Ishikawa (cell line): ENCODE data around the gene SRSF1.

Source experiments
- CEBPB ChIP-seq: IDR thresholded peaks from 2 replicates; pipeline ENCODE4 v1.6.1; 2012
- CREB1 ChIP-seq: IDR thresholded peaks from 2 replicates; pipeline ENCODE4 v1.6.1; 2012; ENCODE audit warnings: low read depth
- EGR1 ChIP-seq: IDR thresholded peaks from 2 replicates; pipeline ENCODE4 v1.6.1; 2012
- EP300 ChIP-seq: IDR thresholded peaks from 2 replicates; pipeline ENCODE4 v1.6.1; 2012; ENCODE audit warnings: borderline replicate concordance
- FOXM1 ChIP-seq: IDR thresholded peaks from 2 replicates; pipeline ENCODE4 v1.6.1; 2012; ENCODE audit warnings: low read depth, borderline replicate concordance
- NFIC ChIP-seq: IDR thresholded peaks from 2 replicates; pipeline ENCODE4 v1.6.1; 2012
- RAD21 ChIP-seq: IDR thresholded peaks from 2 replicates; pipeline ENCODE4 v1.6.1; 2012; ENCODE audit warnings: low read depth
- TAF1 ChIP-seq: IDR thresholded peaks from 2 replicates; pipeline ENCODE4 v1.6.1; 2012; ENCODE audit warnings: low read depth, mild to moderate bottlenecking
- TCF12 ChIP-seq: IDR thresholded peaks from 2 replicates; pipeline ENCODE4 v1.6.1; 2012; ENCODE audit warnings: low read depth
- TEAD4 ChIP-seq: IDR thresholded peaks from 2 replicates; pipeline ENCODE4 v1.6.1; 2012
- YY1 ChIP-seq: IDR thresholded peaks from 2 replicates; pipeline ENCODE4 v1.6.1; 2012; ENCODE audit warnings: low read depth
- ZBTB7A ChIP-seq: IDR thresholded peaks from 2 replicates; pipeline ENCODE4 v1.6.1; 2012; ENCODE audit warnings: low read depth
- TF ChIP-seq, protein P1 (sequence below): IDR thresholded peaks from 2 replicates; pipeline ENCODE4 v1.6.1; 2012; ENCODE audit warnings: low read depth, mild to moderate bottlenecking
- TF ChIP-seq, protein P2 (sequence below): IDR thresholded peaks from 2 replicates; pipeline ENCODE4 v1.6.1; 2012
- TF ChIP-seq, protein P3 (sequence below): IDR thresholded peaks from 2 replicates; pipeline ENCODE4 v1.6.1; 2012

Gene SRSF1

DNA sequence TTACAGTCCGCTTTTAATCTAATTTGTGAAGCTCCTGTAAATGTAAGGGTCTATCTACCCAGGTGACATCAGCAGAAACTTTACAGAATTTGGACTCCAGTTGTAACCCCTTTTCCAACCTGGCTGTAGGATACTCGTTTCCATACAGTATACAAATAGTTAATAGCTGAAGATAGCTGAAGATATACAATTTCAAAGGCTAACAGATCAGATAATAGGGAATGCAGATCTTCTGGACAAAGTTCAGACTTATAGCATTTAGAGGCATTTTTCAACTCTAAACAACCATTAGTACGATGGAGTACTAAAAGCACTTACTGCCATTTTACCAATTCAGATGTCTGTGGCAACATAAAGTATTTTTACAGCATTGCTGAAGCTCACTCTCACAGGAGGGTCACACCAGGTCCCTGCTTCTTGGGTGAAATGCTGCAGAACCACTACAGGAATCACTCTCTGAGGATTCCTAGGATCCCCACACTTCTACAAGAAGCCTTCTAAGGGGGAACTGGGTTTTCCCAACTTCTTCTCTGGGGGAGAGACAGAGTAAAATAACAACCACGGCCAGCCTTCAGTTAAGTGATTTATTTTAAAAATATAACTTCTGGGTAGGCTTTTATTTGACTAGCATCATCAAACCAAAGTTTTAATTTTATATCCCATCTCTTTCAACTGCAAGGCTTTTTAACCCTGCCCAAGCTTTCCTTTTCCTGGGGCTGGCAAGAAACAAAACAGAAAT lies 21.9 kb downstream of the SRSF1 start:
- no peak for TF ChIP-seq RAD21
- no peak for TF ChIP-seq CREB1
- no peak for TF ChIP-seq FOXM1
- no peak for TF ChIP-seq YY1
- TF ChIP-seq EGR1: no peak
- TF ChIP-seq, protein P1, sequence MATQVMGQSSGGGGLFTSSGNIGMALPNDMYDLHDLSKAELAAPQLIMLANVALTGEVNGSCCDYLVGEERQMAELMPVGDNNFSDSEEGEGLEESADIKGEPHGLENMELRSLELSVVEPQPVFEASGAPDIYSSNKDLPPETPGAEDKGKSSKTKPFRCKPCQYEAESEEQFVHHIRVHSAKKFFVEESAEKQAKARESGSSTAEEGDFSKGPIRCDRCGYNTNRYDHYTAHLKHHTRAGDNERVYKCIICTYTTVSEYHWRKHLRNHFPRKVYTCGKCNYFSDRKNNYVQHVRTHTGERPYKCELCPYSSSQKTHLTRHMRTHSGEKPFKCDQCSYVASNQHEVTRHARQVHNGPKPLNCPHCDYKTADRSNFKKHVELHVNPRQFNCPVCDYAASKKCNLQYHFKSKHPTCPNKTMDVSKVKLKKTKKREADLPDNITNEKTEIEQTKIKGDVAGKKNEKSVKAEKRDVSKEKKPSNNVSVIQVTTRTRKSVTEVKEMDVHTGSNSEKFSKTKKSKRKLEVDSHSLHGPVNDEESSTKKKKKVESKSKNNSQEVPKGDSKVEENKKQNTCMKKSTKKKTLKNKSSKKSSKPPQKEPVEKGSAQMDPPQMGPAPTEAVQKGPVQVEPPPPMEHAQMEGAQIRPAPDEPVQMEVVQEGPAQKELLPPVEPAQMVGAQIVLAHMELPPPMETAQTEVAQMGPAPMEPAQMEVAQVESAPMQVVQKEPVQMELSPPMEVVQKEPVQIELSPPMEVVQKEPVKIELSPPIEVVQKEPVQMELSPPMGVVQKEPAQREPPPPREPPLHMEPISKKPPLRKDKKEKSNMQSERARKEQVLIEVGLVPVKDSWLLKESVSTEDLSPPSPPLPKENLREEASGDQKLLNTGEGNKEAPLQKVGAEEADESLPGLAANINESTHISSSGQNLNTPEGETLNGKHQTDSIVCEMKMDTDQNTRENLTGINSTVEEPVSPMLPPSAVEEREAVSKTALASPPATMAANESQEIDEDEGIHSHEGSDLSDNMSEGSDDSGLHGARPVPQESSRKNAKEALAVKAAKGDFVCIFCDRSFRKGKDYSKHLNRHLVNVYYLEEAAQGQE: no peak
- TF ChIP-seq NFIC: no peak
- no peak for TF ChIP-seq EP300
- TF ChIP-seq TAF1: no peak
- TF ChIP-seq CEBPB: no peak
- TF ChIP-seq, protein P2, sequence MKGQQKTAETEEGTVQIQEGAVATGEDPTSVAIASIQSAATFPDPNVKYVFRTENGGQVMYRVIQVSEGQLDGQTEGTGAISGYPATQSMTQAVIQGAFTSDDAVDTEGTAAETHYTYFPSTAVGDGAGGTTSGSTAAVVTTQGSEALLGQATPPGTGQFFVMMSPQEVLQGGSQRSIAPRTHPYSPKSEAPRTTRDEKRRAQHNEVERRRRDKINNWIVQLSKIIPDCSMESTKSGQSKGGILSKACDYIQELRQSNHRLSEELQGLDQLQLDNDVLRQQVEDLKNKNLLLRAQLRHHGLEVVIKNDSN: no peak
- no peak for TF ChIP-seq ZBTB7A

DNA sequence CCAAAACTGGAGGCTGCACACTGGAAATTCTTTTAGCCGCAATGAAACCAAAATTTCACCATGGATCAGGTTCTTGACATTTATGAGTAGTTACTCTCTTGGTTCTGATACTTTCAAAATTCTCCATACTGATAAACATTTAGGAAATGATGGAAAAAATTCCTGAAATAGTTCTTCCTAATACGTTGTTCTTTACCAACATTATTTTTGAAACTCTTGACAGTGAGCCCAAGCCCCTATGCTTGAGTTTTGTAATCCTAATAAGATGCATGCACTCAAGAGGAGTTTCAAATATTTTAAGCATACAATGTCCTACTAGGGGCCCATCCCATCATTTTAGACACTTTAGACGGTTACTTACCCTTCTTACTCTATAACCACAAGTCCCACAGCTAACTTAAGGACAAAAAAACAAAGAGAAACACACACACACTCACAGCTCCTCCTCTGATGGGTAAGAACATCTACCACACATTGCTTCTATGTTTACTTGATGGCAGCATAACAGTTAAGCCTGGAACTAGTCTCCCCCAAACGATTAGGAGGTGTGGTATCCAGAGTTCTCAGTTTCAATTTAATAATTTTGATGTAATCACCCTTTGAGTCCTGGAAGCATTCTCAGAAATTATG lies 22.7 kb downstream of the SRSF1 start:
- no peak for TF ChIP-seq FOXM1
- TF ChIP-seq RAD21: no peak
- TF ChIP-seq YY1: no peak
- TF ChIP-seq, protein P3, sequence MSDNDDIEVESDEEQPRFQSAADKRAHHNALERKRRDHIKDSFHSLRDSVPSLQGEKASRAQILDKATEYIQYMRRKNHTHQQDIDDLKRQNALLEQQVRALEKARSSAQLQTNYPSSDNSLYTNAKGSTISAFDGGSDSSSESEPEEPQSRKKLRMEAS: no peak
- TF ChIP-seq, protein P1: no peak
- TF ChIP-seq, protein P2: no peak
- TF ChIP-seq TAF1: no peak

DNA sequence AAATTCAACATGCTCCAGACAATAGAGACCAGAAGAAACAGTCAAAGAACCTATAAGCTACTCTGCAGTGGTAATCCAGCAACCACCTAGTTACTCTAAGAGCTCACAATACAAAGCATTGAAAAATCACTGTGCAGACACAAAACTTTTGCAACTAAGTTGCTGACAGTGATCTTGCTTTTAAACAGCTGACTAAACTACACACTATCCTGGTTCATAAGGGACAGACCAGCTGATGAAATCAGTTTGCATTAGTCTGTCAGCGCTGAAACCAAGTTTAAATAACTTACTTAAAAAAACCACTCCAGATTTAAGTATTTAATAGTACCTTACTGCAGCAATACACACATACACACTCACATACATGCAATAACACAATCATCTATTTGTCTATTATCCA lies 23.6 kb downstream of the SRSF1 start:
- TF ChIP-seq TEAD4 (no peak), NFIC (no peak), TAF1 (no peak), EP300 (no peak), FOXM1 (no peak), YY1 (no peak), CREB1 (no peak), CEBPB (no peak), ZBTB7A (no peak), EGR1 (no peak), TCF12 (no peak), RAD21 (no peak)
- TF ChIP-seq, protein P1: no peak

DNA sequence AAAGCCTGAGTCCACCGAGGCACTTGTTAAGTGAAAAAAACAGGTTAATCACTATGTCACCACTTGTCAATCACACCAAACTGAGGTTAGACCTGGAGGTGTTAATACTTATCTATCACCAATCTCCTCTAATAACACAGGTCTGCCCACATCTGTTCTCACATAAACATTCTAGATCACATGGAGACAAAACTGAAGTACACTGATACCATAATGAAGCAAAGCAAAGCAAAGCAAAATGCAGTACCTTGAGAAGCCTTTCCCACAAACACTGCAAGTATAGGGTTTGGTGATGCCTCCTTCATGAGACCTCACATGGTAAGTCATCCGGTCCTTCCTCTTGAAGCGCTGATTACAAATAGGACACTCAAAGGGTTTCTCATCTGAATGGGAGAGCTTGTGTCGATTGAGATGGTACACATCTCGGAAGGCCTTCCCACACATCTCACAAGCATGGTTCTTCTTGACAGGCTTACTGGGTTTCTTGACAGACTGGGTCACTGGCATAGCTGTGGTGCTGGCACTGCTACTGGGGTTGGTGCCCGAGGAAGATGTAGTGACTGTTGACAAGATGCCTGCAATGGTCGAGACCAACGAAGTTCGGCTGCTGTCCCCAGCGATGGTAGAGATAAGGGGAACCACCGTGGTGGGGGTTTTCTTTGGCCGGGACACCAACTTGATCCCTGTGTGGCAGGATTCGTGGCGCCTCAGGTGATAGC lies 24.4 kb downstream of the SRSF1 start:
- TF ChIP-seq, protein P3: no peak
- TF ChIP-seq RAD21 (no peak), ZBTB7A (no peak), NFIC (no peak), CREB1 (no peak), EP300 (no peak), TCF12 (no peak), EGR1 (no peak), FOXM1 (no peak), YY1 (no peak), TEAD4 (no peak), TAF1 (no peak)
- TF ChIP-seq, protein P2: no peak
- TF ChIP-seq, protein P1: no peak
